ENCODE measurements around the gene PPP1R3F.

The PPP1R3F gene

GRCh38 chrX:49277535-49277830 lies 7.9 kb downstream of the PPP1R3F start:
- no peak for DNase-seq (ENCODE audit: low spot score)
- in situ Hi-C loops (cut with MboI; ENCODE audit: low sequenced_read_pairs, unreplicated experiment) = no loop called here
- TF ChIP-seq CTCF (IDR thresholded peaks at IDR 0.05; ENCODE audit: borderline replicate concordance, control extremely low read depth, extremely low read depth, insufficient read depth, missing control alignments) = no peak

- no peak for TF ChIP-seq CTCF (IDR thresholded peaks at IDR 0.05; ENCODE audit: borderline replicate concordance, control extremely low read depth, extremely low read depth, insufficient read depth, missing control alignments)
- DNase-seq (ENCODE audit: low spot score) = no peak
- in situ Hi-C loops (cut with MboI; ENCODE audit: low sequenced_read_pairs, unreplicated experiment) = no loop called here
Observed at GRCh38 chrX:49278081-49278480, 8.5 kb downstream of the PPP1R3F start.

DNA sequence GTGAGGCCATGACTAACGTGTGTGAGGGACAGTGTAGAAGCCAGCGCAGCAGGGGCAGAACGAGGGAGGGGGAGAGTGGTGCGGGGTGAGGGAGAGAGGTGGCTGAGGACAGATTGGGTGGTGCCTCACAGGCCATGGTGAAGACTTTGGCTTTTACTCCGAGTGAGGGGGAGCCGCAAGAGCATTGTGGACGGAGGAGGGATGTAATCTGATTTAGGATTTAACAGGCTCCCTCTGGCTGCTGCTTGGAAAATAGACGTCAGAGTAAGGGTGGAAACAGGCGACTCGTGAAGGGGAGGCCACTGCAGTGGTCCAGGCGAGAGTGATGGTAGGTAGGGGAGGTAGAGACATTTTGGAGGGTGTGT lies 13.0 kb downstream of the PPP1R3F start:
- TF ChIP-seq CTCF (IDR thresholded peaks at IDR 0.05; ENCODE audit: borderline replicate concordance, control extremely low read depth, extremely low read depth, insufficient read depth, missing control alignments) = no peak
- DNase-seq (ENCODE audit: low spot score) = no peak
- in situ Hi-C loops (cut with MboI; ENCODE audit: low sequenced_read_pairs, unreplicated experiment) = no loop called here

- no peak for DNase-seq (ENCODE audit: low spot score)
- TF ChIP-seq CTCF (IDR thresholded peaks at IDR 0.05; ENCODE audit: borderline replicate concordance, control extremely low read depth, extremely low read depth, insufficient read depth, missing control alignments) = no peak
- in situ Hi-C loops (cut with MboI; ENCODE audit: low sequenced_read_pairs, unreplicated experiment) = no loop called here
Observed at GRCh38 chrX:49284212-49284611, 14.6 kb downstream of the PPP1R3F start.

- in situ Hi-C loops (cut with MboI; ENCODE audit: low sequenced_read_pairs, unreplicated experiment) = no loop called here
- TF ChIP-seq CTCF (IDR thresholded peaks at IDR 0.05; ENCODE audit: borderline replicate concordance, control extremely low read depth, extremely low read depth, insufficient read depth, missing control alignments) = no peak
- DNase-seq (ENCODE audit: low spot score) = no peak
Observed at GRCh38 chrX:49286136-49286535, 16.5 kb downstream of the PPP1R3F start.

DNA sequence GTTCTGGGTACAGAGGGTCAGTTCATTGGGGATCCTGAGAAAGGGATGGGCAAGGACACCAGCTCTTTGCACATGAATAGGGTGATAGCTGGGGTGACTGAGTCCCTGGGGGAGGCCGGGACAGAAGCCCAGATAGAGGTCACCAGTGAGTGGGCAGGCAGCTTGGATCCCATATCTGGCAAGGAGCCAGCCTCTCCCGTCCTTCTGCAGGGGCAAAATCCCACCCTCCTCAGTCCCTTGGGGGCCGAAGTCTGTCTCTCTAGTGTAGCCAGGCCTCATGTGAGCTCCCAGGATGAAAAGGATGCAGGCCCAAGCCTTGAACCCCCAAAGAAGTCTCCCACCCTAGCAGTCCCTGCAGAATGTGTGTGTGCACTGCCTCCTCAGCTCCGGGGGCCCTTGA lies 17.0 kb downstream of the PPP1R3F start:
- DNase-seq (ENCODE audit: low spot score) = no peak
- in situ Hi-C loops (cut with MboI; ENCODE audit: low sequenced_read_pairs, unreplicated experiment) = no loop called here
- TF ChIP-seq CTCF (IDR thresholded peaks at IDR 0.05; ENCODE audit: borderline replicate concordance, control extremely low read depth, extremely low read depth, insufficient read depth, missing control alignments) = no peak

- DNase-seq (ENCODE audit: low spot score) = no peak
- in situ Hi-C loops (cut with MboI; ENCODE audit: low sequenced_read_pairs, unreplicated experiment) = no loop called here
Observed at GRCh38 chrX:49287665-49288064, 18.1 kb downstream of the PPP1R3F start.

More at GRCh38 chrX:49287665-49288064, 18.1 kb downstream of the PPP1R3F start:
- TF ChIP-seq CTCF (IDR thresholded peaks at IDR 0.05; ENCODE audit: borderline replicate concordance, control extremely low read depth, extremely low read depth, insufficient read depth, missing control alignments) = no peak
